B cell (primary cell): ENCODE results near the gene BST2.

Experiments used
- EZH2 ChIP-seq: IDR thresholded peaks from 2 replicates; pipeline ENCODE4 v1.6.1; 2012; ENCODE audit warnings: borderline replicate concordance, low read depth, mild to moderate bottlenecking, moderate library complexity, low read length; ENCODE audit not compliant: insufficient read depth, poor library complexity, severe bottlenecking
- TF ChIP-seq, protein P1 (sequence below): fragments of 200-600 bp; IDR thresholded peaks from one replicate; pipeline ENCODE4 v1.8.0; 2022; ENCODE audit warnings: antibody characterized with exemption, mild to moderate bottlenecking

DNA sequence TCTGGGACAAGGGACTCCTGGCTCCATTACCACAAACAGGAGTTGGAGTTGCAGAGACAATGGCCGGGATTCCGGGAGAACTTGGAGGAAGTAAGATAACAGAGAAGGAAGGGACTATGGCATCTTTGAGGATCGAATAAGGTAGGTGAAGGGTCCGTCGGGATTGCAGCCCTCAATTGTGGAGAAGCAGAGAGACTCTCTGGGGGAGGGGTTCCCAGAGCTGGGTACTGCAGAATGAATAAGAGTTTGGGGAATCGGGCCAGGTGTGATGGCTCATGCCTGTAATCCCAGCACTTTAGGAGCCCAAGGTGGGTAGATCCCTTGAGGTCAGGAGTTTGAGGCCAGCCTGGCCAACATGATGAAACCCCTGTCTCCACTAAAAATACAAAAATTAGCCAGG, 3.8 kb downstream of the BST2 start:
- TF ChIP-seq, protein P1, sequence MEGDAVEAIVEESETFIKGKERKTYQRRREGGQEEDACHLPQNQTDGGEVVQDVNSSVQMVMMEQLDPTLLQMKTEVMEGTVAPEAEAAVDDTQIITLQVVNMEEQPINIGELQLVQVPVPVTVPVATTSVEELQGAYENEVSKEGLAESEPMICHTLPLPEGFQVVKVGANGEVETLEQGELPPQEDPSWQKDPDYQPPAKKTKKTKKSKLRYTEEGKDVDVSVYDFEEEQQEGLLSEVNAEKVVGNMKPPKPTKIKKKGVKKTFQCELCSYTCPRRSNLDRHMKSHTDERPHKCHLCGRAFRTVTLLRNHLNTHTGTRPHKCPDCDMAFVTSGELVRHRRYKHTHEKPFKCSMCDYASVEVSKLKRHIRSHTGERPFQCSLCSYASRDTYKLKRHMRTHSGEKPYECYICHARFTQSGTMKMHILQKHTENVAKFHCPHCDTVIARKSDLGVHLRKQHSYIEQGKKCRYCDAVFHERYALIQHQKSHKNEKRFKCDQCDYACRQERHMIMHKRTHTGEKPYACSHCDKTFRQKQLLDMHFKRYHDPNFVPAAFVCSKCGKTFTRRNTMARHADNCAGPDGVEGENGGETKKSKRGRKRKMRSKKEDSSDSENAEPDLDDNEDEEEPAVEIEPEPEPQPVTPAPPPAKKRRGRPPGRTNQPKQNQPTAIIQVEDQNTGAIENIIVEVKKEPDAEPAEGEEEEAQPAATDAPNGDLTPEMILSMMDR: no peak
- TF ChIP-seq EZH2: no peak
